Astrocyte of the cerebellum (primary cell): ENCODE measurements around the gene NIPA2.
"Not testable (repeated sequence)": the region's sequence is repeated elsewhere in the genome, so short reads cannot be mapped to it uniquely, and the experiment has no call there.

ENCODE experiments used
- DNase-seq: peaks from one replicate; pipeline ENCODE4 v3.0.0-alpha.2; 2011; ENCODE audit warnings: low read depth
- H3K4me3 ChIP-seq: 2 replicates; pipeline ENCODE4 v1.5.1; 2011; ENCODE audit warnings: mild to moderate bottlenecking, low read depth, low read length, moderate library complexity
- in situ Hi-C: cut with HindIII; loops from 2 replicates; pipeline ENCODE4 v1.10.0; 2017; ENCODE audit warnings: low sequenced_read_pairs
- TF ChIP-seq, protein P1 (sequence below): IDR thresholded peaks from 2 replicates; pipeline ENCODE4 v1.5.1; 2012; ENCODE audit warnings: low read length, low read depth, moderate library complexity, mild to moderate bottlenecking; ENCODE audit errors: missing control alignments

NIPA2 gene

DNA sequence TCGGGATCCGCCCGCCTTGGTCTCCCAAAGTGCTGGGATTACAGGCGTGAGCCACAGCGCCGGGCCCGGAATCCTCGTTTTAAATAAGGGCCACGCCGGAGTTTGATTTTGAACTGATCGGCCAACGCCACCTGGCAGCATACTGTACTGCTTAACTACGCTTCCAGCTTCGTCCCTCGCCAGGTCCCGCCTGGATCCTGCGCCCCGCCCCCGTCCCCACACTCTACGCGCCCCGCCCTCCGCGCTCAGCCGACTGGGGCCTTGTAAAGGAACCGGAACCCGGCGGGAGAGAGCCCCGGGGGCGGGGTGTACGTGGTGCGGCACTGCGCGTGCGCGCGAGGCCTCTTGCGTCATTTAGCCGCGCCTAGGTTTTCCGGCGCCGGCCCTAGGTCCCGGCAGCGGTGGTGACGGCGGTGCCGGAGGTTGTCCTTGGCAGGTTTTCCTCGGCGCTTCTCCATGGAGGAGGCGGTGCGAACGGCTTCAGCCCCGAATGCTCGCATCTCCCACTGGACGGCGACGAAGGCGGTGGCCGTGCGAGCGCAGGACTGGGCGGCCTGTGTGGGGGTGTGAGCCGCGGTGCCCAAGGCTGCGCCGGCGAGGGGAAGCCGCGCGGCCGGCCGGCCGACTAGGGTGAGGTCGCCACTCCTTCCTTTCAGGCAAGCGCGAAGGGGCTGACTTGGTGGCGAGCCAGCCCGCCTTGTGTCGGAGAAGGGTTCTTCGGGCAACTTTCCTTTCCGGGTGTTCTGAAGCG is at the start of gene NIPA2:
Gene NIPA2, plus strand, starts transcription at position 375 of the 751 bp plus-strand sequence. CDS start 13,066 bp downstream, outside the sequence.
- TF ChIP-seq, protein P1, sequence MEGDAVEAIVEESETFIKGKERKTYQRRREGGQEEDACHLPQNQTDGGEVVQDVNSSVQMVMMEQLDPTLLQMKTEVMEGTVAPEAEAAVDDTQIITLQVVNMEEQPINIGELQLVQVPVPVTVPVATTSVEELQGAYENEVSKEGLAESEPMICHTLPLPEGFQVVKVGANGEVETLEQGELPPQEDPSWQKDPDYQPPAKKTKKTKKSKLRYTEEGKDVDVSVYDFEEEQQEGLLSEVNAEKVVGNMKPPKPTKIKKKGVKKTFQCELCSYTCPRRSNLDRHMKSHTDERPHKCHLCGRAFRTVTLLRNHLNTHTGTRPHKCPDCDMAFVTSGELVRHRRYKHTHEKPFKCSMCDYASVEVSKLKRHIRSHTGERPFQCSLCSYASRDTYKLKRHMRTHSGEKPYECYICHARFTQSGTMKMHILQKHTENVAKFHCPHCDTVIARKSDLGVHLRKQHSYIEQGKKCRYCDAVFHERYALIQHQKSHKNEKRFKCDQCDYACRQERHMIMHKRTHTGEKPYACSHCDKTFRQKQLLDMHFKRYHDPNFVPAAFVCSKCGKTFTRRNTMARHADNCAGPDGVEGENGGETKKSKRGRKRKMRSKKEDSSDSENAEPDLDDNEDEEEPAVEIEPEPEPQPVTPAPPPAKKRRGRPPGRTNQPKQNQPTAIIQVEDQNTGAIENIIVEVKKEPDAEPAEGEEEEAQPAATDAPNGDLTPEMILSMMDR = no peak
- in situ Hi-C loops = no loop called here
- peak; percentile 97 for DNase-seq
- peak within 1 kb of the TSS; percentile 94 for H3K4me3 ChIP-seq

DNA sequence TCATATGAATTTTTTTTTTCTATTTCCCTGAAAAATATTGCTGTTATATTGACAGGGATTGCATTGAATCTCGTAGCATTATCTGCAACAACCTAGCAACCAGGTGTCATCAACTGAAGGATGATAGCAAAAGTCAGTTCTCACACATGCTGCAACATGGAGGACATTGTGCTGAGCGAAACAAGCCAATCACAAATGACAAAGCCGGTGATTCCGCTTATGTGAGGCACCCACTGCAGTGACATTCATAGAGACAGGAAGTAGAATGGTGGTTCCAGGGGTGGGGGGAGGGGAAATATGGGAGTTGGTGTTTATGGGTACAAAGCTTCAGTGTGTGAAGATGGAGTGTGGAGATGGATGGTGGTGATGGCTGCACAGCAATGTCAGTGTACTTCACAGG is 44.4 kb upstream of the NIPA2 start:
- in situ Hi-C loops = no loop called here
- no peak for DNase-seq
- H3K4me3 ChIP-seq = no peak overlapping the region
- TF ChIP-seq, protein P1 = no peak

DNA sequence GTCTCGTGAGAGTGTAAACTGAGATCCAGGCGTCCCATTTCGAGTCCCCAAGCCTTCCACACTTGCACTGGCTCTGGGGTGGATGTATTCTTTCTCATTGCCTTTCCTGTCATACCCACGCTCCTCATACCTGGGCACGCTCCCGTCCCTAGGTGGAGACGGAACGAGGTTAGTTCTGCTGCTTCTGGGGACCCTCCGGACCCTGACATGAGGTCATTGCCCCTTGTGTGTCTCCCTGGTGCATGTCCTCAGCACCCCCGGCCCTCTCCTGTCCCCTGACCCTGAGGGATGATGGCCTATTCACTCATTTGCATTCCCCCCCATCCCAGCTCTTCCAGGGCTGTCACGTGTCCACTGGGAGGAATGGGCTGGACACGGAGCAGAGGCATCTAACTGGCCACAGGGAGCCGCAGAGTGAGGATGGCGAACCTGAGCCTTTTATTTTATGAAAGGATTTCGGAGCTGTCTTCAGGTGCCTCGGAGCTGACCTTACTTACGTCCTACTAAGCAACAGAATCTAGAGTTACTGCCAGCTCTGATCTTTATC is 43.8 kb upstream of the NIPA2 start:
- TF ChIP-seq, protein P1 = no peak
- in situ Hi-C loops = no loop called here
- DNase-seq = no peak
- H3K4me3 ChIP-seq = no peak overlapping the region

DNA sequence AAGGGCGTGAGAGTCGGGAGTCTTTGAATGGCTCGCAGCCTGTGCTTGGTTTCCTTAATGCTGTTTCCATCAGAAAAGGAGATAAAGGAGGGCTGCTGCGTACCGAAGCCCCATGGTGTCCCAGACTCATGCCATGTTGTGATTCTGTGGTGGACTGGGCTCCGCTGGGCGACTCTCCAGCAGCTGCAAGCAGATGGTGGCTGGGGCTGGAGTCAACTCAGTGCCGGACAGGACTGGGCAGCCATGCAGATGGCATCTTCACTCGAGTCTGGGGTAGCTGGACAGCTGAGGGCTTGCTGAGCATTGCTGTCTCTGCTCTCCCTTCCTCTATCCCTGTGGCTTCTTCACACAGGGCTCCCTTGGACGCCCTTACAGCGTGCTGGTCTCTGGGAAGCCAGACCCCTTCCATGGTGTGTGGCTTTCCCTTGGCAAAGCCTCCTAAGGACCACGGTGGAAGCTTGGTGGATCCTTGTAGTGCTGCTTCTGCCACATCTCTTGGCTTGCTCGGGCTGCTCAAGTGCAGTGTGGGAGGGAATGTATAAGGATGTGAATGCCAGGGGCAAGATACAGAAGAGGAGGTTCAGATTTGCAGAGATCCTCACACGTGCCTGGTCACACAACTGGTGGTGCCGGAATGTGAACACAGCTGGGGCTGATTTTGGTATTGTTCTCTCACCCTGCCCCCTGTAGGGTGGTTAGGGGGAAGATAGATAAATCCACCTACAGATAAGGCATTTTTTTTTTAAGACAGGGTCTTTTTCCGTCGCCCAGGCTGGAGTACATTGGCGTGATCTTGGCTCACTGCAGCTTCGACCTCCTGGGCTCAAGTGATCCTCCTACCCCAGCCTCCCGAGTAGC is 43.0 kb upstream of the NIPA2 start:
- in situ Hi-C loops = no loop called here
- TF ChIP-seq, protein P1 = no peak
- DNase-seq = no peak
- no peak overlapping the region for H3K4me3 ChIP-seq

- in situ Hi-C loops = no loop called here
- TF ChIP-seq, protein P1 = no peak
- DNase-seq = no peak
- H3K4me3 ChIP-seq = no peak overlapping the region
These were observed 42.4 kb upstream of the NIPA2 start for GRCh38 chr15:22796079-22796478.

- H3K4me3 ChIP-seq = no peak overlapping the region
- in situ Hi-C loops = no loop called here
- TF ChIP-seq, protein P1 = no peak
- no peak for DNase-seq
These were observed 38.6 kb upstream of the NIPA2 start for GRCh38 chr15:22799902-22800301.

GRCh38 chr15:22803006-22803405 is 35.5 kb upstream of the NIPA2 start:
- H3K4me3 ChIP-seq, in situ Hi-C loops, DNase-seq: not testable (repeated sequence)
